Transverse colon (tissue), 4 donors: ENCODE results near the gene DHX57. TPM values are rescaled to one million over a fixed set of nuclear protein-coding genes. Genes with fewer than 3 reads are reported as not detected.

Experiments used
- DNase-seq: peaks from one replicate; pipeline ENCODE4 v3.0.0-alpha.2; 2019
- H3K27ac ChIP-seq, 4 donors: fragments of 200-600 bp; sonication (generic); 2 replicates each; pipeline ENCODE4 v1.5.1; 2016 to 2018; ENCODE audit warnings: inconsistent platforms in 4 of 4
- H3K27me3 ChIP-seq: fragments of 200-600 bp; sonication (generic); 2 replicates; pipeline ENCODE4 v1.5.1; 2017; ENCODE audit warnings: inconsistent platforms
- H3K36me3 ChIP-seq, 4 donors: fragments of 200-600 bp; sonication (generic); 2 replicates each; pipeline ENCODE4 v1.5.1; 2017 to 2019; ENCODE audit warnings: inconsistent platforms in 4 of 4
- H3K4me1 ChIP-seq, 4 donors: fragments of 200-600 bp; sonication (generic); 2 replicates each; pipeline ENCODE4 v1.5.1; 2017 to 2020; ENCODE audit warnings: inconsistent platforms in 4 of 4
- H3K4me3 ChIP-seq, 4 donors: fragments of 200-600 bp; sonication (generic); 1 replicate in 1 of 4; 2 replicates in 3 of 4; pipeline versions ENCODE4 v1.5.1 to v1.6.1; 2017 to 2019; ENCODE audit warnings: inconsistent platforms in 4 of 4
- H3K9me3 ChIP-seq, 2 donors: fragments of 200-600 bp; sonication (generic); 2 replicates each; pipeline ENCODE4 v1.5.1; 2017 to 2019; ENCODE audit warnings: inconsistent platforms in 2 of 2
- EP300 ChIP-seq: sonication (generic); formaldehyde crosslinking; IDR thresholded peaks from one replicate; pipeline ENCODE4 v1.6.1; 2017; ENCODE audit warnings: antibody characterized with exemption, low read depth
- POLR2A ChIP-seq: fragments of 450-650 bp; IDR thresholded peaks from one replicate; pipeline ENCODE4 v1.6.1; 2016; ENCODE audit warnings: antibody characterized with exemption, mild to moderate bottlenecking, moderate library complexity
- POLR2AphosphoS5 ChIP-seq, 3 donors: sonication (generic); formaldehyde crosslinking; IDR thresholded peaks; one replicate each; pipeline ENCODE4 v1.6.1; 2016; ENCODE audit warnings: antibody characterized with exemption in 3 of 3
- WGBS, 2 donors: methylation state at CpG; one replicate each; pipeline ENCODE4 v1.1.5; 2018; ENCODE audit warnings: low coverage in 1 of 2; 5-methylcytosine and 5-hydroxymethylcytosine counted together
- in situ Hi-C, 4 donors: fragments of 200-750 bp; cut with MboI; loops; one replicate each; pipeline versions ENCODE4 v1.15.0 to v1.15.1; 2017; ENCODE audit warnings: low sequenced_read_pairs in 3 of 4, low pct_ligation_motif_present in 1 of 4, low pct_unique_long_range_greater_than_20kb in 1 of 4
- intact Hi-C: fragments of 100-400 bp; cut with DNase I; formaldehyde crosslinking; loops from one replicate; pipeline ENCODE4 v1.15.1; 2023; ENCODE audit warnings: low total_unique reads
- total RNA-seq, 4 donors: library from RNA; depleted of rRNA; stranded (reverse); fragments of >200 nt; gene quantifications; one replicate each; pipeline ENCODE4 v1.1.0, GENCODE V29; 2016
- TF ChIP-seq, protein P1 (sequence below), 5 experiments: fragments of 200-600 bp in 3 of 5; fragments of 450-650 bp in 2 of 5; sonication (generic) in 3 of 5; IDR thresholded peaks; 1 replicate in 2 of 5; 2 replicates in 3 of 5; pipeline ENCODE4 v1.5.1; 2016 to 2017; ENCODE audit warnings: antibody characterized with exemption in 5 of 5, inconsistent platforms in 3 of 5, mild to moderate bottlenecking in 2 of 5, moderate library complexity in 1 of 5

Gene DHX57
- total RNA-seq, 4 donors from 2014 or later: 1.5 to 29.7 (median 10.6) TPM

DNA sequence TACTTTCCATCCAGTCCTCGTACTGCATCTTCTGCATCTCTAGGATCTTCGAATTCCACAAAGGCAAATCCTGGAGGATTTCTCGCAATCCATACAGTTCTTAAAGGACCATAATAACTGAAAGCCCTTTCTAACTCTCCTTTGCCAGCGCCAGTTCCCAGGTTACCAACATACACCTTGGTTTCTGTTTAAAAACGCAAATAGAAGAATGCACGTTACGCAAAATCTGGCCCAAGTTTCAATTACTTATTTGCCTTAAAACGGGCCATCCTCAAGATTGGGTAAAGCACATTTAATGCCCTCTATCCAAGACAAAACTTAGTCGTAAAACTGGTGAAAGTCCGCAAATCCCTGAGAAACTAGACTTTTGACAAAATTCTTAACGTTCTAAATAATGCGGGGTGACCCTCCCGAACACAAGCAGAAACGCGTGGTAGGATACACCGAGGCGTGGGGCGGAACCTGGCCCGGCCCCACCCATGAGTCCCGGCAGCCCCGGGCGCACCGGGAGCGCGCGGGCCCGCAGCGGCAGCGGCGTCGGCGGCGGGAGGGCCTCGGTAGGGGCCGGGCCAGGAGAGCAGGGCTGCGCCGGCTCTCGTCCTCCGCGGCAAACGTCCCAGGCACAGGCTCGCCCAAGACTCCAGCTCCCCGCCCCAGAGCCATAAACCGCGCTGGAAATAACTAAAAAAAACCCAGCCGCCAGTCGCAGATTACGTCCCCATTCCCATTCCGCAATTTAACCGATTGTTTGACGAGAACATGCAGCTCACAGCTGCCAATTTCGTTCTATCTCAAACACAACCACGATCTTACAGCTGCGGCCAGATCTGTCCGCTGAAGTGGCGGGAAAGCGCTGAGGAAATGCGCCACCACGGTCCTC is 125.5 kb downstream of the DHX57 start:
- in situ Hi-C loops (no loop called here), intact Hi-C loops (no loop called here)
- Histone ChIP-seq H3K36me3 (peaks cover 0 to 42% (median 20%) of the 10 kb centered on the region in 4 donors), H3K9me3 (no peaks in the 10 kb centered on the region), H3K27me3 (no peaks in the 10 kb centered on the region), H3K4me1 (peaks cover 22 to 53% (median 40%) of the 10 kb centered on the region in 4 donors), H3K27ac (peak overlapping the region; percentile 97 to 99 (median 98)), H3K4me3 (peak overlapping the region; percentile 75 to 90 (median 78))
- 0 to 1% methylated on average over 6 to 59 of the region's 59 CpGs for WGBS, 2 donors
- TF ChIP-seq, protein P1, sequence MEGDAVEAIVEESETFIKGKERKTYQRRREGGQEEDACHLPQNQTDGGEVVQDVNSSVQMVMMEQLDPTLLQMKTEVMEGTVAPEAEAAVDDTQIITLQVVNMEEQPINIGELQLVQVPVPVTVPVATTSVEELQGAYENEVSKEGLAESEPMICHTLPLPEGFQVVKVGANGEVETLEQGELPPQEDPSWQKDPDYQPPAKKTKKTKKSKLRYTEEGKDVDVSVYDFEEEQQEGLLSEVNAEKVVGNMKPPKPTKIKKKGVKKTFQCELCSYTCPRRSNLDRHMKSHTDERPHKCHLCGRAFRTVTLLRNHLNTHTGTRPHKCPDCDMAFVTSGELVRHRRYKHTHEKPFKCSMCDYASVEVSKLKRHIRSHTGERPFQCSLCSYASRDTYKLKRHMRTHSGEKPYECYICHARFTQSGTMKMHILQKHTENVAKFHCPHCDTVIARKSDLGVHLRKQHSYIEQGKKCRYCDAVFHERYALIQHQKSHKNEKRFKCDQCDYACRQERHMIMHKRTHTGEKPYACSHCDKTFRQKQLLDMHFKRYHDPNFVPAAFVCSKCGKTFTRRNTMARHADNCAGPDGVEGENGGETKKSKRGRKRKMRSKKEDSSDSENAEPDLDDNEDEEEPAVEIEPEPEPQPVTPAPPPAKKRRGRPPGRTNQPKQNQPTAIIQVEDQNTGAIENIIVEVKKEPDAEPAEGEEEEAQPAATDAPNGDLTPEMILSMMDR (IDR thresholded peaks at IDR 0.05): no peak
- TF ChIP-seq POLR2AphosphoS5 (IDR thresholded peaks at IDR 0.05): peak in 1 of 3 donors; percentile 51
- DNase-seq: peak; percentile 72

GRCh38 chr2:38748943-38749804 is 126.6 kb downstream of the DHX57 start:
- TF ChIP-seq POLR2AphosphoS5 (IDR thresholded peaks at IDR 0.05) (no peak), POLR2A (no peak), EP300 (no peak)
- TF ChIP-seq, protein P1 (IDR thresholded peaks at IDR 0.05): no peak
- peaks cover 22 to 62% (median 40%) of the 10 kb centered on the region in 4 donors for H3K4me1 ChIP-seq
- intact Hi-C loops (loop anchor here (10.0 kb wide), 1 partner anchor 214 kb away; no protein-coding TSS in a partner anchor), in situ Hi-C loops (loop anchor here in 2 of 4 donors (25.0 kb wide), 1 partner anchor 437 kb away; no protein-coding TSS in a partner anchor)
- WGBS, 2 donors: 46 to 53% methylated on average over 26 of the region's 26 CpGs
- no peaks in the 10 kb centered on the region for H3K9me3 ChIP-seq
- H3K36me3 ChIP-seq: peaks cover 0 to 52% (median 22%) of the 10 kb centered on the region in 4 donors
- peak overlapping the region in 3 of 4 donors; percentile 75 to 90 (median 78) for H3K4me3 ChIP-seq
- no peak for DNase-seq
- H3K27ac ChIP-seq: peak overlapping the region; percentile 97 to 99 (median 98)
- H3K27me3 ChIP-seq: no peaks in the 10 kb centered on the region

- peak overlapping the region in 1 of 4 donors; percentile 13 for H3K27ac ChIP-seq
- H3K4me1 ChIP-seq: peaks cover 22 to 70% (median 47%) of the 10 kb centered on the region in 4 donors
- H3K27me3 ChIP-seq: no peaks in the 10 kb centered on the region
- intact Hi-C loops: loop anchor here (10.0 kb wide), 1 partner anchor 214 kb away; no protein-coding TSS in a partner anchor
- in situ Hi-C loops: loop anchor here in 2 of 4 donors (25.0 kb wide), 1 partner anchor 436 kb away; no protein-coding TSS in a partner anchor
- peaks cover 0 to 56% (median 22%) of the 10 kb centered on the region in 4 donors for H3K36me3 ChIP-seq
- no peak overlapping the region for H3K4me3 ChIP-seq
- DNase-seq: no peak
- 79 to 84% methylated on average over 9 of the region's 9 CpGs for WGBS, 2 donors
- no peak for TF ChIP-seq POLR2A
- TF ChIP-seq, protein P1 (IDR thresholded peaks at IDR 0.05): no peak
- H3K9me3 ChIP-seq: no peaks in the 10 kb centered on the region
Observed at GRCh38 chr2:38748391-38748790, 127.3 kb downstream of the DHX57 start.
